Lung (tissue), 12 donors: ENCODE results near the gene SYNC. TPM values are rescaled to one million over a fixed set of nuclear protein-coding genes. Genes with fewer than 3 reads are reported as not detected.

ENCODE experiments used
- ATAC-seq: fragments of 200-7000 bp; cut with Tn5 transposase; one replicate; pipeline ENCODE4 v1.9.1; 2020; ENCODE audit warnings: moderate number of reproducible peaks; ENCODE audit not compliant: insufficient read depth, low FRiP score
- DNase-seq, 3 donors: peaks; one replicate each; pipeline ENCODE4 v3.0.0-alpha.2; 2013 to 2017
- H3K27ac ChIP-seq, 2 donors: one replicate each; pipeline ENCODE4 v1.5.1; 2013; ENCODE audit warnings: mild to moderate bottlenecking in 2 of 2, moderate library complexity in 2 of 2, control low read depth in 1 of 2, inconsistent platforms in 1 of 2, low read depth in 1 of 2, low read length in 1 of 2
- H3K27me3 ChIP-seq, 3 donors: one replicate each; pipeline ENCODE4 v1.5.1; 2013; ENCODE audit warnings: low read length in 2 of 3; ENCODE audit not compliant: control insufficient read depth in 3 of 3, insufficient read depth in 3 of 3
- H3K36me3 ChIP-seq, 4 donors: one replicate each; pipeline ENCODE4 v1.5.1; 2013; ENCODE audit warnings: low read length in 4 of 4, mild to moderate bottlenecking in 1 of 4, moderate library complexity in 1 of 4; ENCODE audit not compliant: control insufficient read depth in 4 of 4, insufficient read depth in 4 of 4
- H3K4me1 ChIP-seq, 5 donors: one replicate each; pipeline ENCODE4 v1.5.1; 2013; ENCODE audit warnings: low read length in 5 of 5, mild to moderate bottlenecking in 2 of 5, moderate library complexity in 1 of 5; ENCODE audit not compliant: control insufficient read depth in 5 of 5, insufficient read depth in 5 of 5
- H3K4me3 ChIP-seq: one replicate; pipeline ENCODE4 v1.5.1; 2013; ENCODE audit warnings: mild to moderate bottlenecking, control low read depth, moderate library complexity
- H3K9ac ChIP-seq, 2 donors: one replicate each; pipeline ENCODE4 v1.5.1; 2013; ENCODE audit warnings: low read length in 2 of 2, control low read depth in 1 of 2; ENCODE audit not compliant: insufficient read depth in 1 of 2
- H3K9me3 ChIP-seq, 4 donors: one replicate each; pipeline ENCODE4 v1.5.1; 2013; ENCODE audit warnings: low read length in 3 of 4, mild to moderate bottlenecking in 1 of 4, moderate library complexity in 1 of 4; ENCODE audit not compliant: control insufficient read depth in 4 of 4, insufficient read depth in 3 of 4
- CTCF ChIP-seq: IDR thresholded peaks from 2 replicates; pipeline ENCODE4 v1.5.1; 2012; ENCODE audit warnings: mild to moderate bottlenecking; ENCODE audit errors: control extremely low read depth, extremely low read depth
- WGBS, 2 donors: extraction: QIAGEN DNeasy Blood & Tissue Kit; methylation state at CpG; one replicate each; pipeline ENCODE4 v1.1.7; 2013; 5-methylcytosine and 5-hydroxymethylcytosine counted together
- polyA plus RNA-seq, 2 donors: library from polyadenylated mRNA; stranded (reverse); fragments of 200-250 nt; gene quantifications; one replicate each; pipeline ENCODE4 v1.2.1, GENCODE V29; 2013
- total RNA-seq, 2 donors: library from RNA; depleted of rRNA in 1 of 2; stranded (reverse); fragments of >200 nt in 1 of 2; gene quantifications; one replicate each; pipeline ENCODE4 v1.2.1, GENCODE V29; 2014 to 2021
- donor health status: control.
- donor health status: control.
- donor health status: Bipolar disorder and iron deficiency.
- donor health status: healthy.
- donor health status: DM: yes; HTN: yes; CAD: no.

SYNC gene
- total and polyA plus RNA-seq, 4 donors, result 2.0 to 15.4 (median 5.7) TPM

- TF ChIP-seq CTCF, result no peak
Measured at GRCh38 chr1:32741413-32742198, 39.0 kb upstream of the SYNC start.

DNA sequence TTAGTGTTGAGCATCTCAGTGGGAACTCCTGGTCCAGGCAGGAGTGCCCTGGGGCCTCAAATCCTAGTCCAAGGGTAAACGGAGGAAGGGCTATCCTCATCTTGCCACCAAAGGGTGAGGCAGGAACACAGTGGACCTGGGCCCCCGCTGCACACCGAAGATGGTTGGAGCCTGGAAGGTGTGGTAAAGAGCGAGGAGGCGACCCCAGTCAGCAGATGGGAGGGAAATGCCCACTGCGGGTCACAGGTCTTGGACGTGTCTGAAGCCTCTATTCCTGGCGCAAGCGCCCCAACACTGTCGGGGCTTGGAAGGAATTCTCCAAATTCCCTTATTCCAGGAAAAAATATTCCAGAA, 38.5 kb upstream of the SYNC start:
- no peak for TF ChIP-seq CTCF
- Histone ChIP-seq H3K27me3 (no peaks in the 10 kb centered on the region), H3K36me3 (no peaks in the 10 kb centered on the region), H3K4me1 (peaks cover 0 to 22% (median 15%) of the 10 kb centered on the region in 5 donors), H3K9me3 (no peaks in the 10 kb centered on the region), H3K4me3 (peak overlapping the region; percentile 80), H3K9ac (peak overlapping the region; percentile 42 to 55), H3K27ac (peak overlapping the region in 1 of 2 donors; percentile 82)
- 37 to 43% methylated on average over 10 of the region's 10 CpGs for WGBS, 2 donors
- ATAC-seq, result no peak
- no peak for DNase-seq

More at GRCh38 chr1:32741413-32742198, 39.0 kb upstream of the SYNC start:
- peak; percentile 28 for ATAC-seq
- H3K27me3 ChIP-seq, result no peaks in the 10 kb centered on the region
- peak overlapping the region; percentile 80 for H3K4me3 ChIP-seq
- no peaks in the 10 kb centered on the region for H3K36me3 ChIP-seq
- H3K9ac ChIP-seq, result peak overlapping the region; percentile 42 to 55
- peaks cover 0 to 22% (median 15%) of the 10 kb centered on the region in 5 donors for H3K4me1 ChIP-seq
- 0 to 1% methylated on average over 23 to 100 of the region's 103 CpGs for WGBS, 2 donors
- no peaks in the 10 kb centered on the region for H3K9me3 ChIP-seq
- peak in 2 of 3 donors; percentile 33 to 44 for DNase-seq
- peak overlapping the region; percentile 24 to 93 for H3K27ac ChIP-seq

- DNase-seq, result no peak
- no peaks in the 10 kb centered on the region for H3K9me3 ChIP-seq
- H3K9ac ChIP-seq, result no peak overlapping the region
- no peaks in the 10 kb centered on the region for H3K27me3 ChIP-seq
- H3K36me3 ChIP-seq, result no peaks in the 10 kb centered on the region
- no peak for ATAC-seq
- 92 to 94% methylated on average over 7 of the region's 7 CpGs for WGBS, 2 donors
- H3K4me1 ChIP-seq, result peaks cover 0 to 15% (median 11%) of the 10 kb centered on the region in 5 donors
- TF ChIP-seq CTCF, result no peak
- H3K27ac ChIP-seq, result no peak overlapping the region
- H3K4me3 ChIP-seq, result no peak overlapping the region
Measured at GRCh38 chr1:32736812-32737791, 34.5 kb upstream of the SYNC start.
